NCI-H82 treated with DMSO at 0.1 percent for 48 hours (cell line): Measurements from ENCODE around the gene WDR48.

Experiments used
- DNase-seq: peaks from one replicate; lab custom pipeline; 2025; ENCODE audit not compliant: unreplicated experiment; lab: John Stamatoyannopoulos, UW

WDR48 gene

GRCh38 chr3:39063143-39063542 is 11.3 kb downstream of the WDR48 start:
- DNase-seq = no peak

GRCh38 chr3:39064646-39065045 is 12.8 kb downstream of the WDR48 start:
- DNase-seq = no peak

GRCh38 chr3:39065197-39065596 is 13.4 kb downstream of the WDR48 start:
- DNase-seq = no peak

- no peak for DNase-seq
Measured at GRCh38 chr3:39067286-39067685, 15.5 kb downstream of the WDR48 start.

GRCh38 chr3:39068556-39068955 is 16.7 kb downstream of the WDR48 start:
- no peak for DNase-seq

GRCh38 chr3:39075910-39076309 is 24.1 kb downstream of the WDR48 start:
- DNase-seq = no peak

- DNase-seq = no peak
Measured at GRCh38 chr3:39079530-39079929, 27.7 kb downstream of the WDR48 start.

- DNase-seq = no peak
Measured at GRCh38 chr3:39080026-39080425, 28.2 kb downstream of the WDR48 start.

GRCh38 chr3:39082666-39083313 is 31.0 kb downstream of the WDR48 start:
- DNase-seq = no peak

- no peak for DNase-seq
Measured at GRCh38 chr3:39086144-39086543, 34.3 kb downstream of the WDR48 start.

- no peak for DNase-seq
Measured at GRCh38 chr3:39088456-39088855, 36.6 kb downstream of the WDR48 start.

- DNase-seq = no peak
Measured at GRCh38 chr3:39088889-39089288, 37.1 kb downstream of the WDR48 start.

- no peak for DNase-seq
Measured at GRCh38 chr3:39090922-39091321, 39.1 kb downstream of the WDR48 start.

GRCh38 chr3:39094851-39095677 is 43.2 kb downstream of the WDR48 start:
- DNase-seq = no peak

GRCh38 chr3:39095778-39096177 is 44.0 kb downstream of the WDR48 start:
- no peak for DNase-seq

GRCh38 chr3:39096775-39097174 is 45.0 kb downstream of the WDR48 start:
- DNase-seq = no peak

- no peak for DNase-seq
Measured at GRCh38 chr3:39097716-39098472, 46.1 kb downstream of the WDR48 start.

- DNase-seq = no peak
Measured at GRCh38 chr3:39098473-39099000, 46.7 kb downstream of the WDR48 start.

- DNase-seq = no peak
Measured at GRCh38 chr3:39099242-39099641, 47.4 kb downstream of the WDR48 start.

GRCh38 chr3:39099738-39100499 is 48.1 kb downstream of the WDR48 start:
- no peak for DNase-seq

GRCh38 chr3:39100500-39100886 is 48.7 kb downstream of the WDR48 start:
- DNase-seq = no peak
